A673 (cell line): ENCODE results near the gene PPOX.

ENCODE experiments used
- CTCF ChIP-seq: fragments of 300-800, 200-600 bp; sonication (generic); conservative IDR thresholded peaks from 2 replicates; pipeline ENCODE4 v1.5.1; 2017; ENCODE audit warnings: low read depth, mild to moderate bottlenecking, antibody characterized with exemption, low read length, moderate library complexity, mixed read lengths
- EZH2 ChIP-seq: fragments of 200-600 bp; sonication (generic); IDR thresholded peaks from 2 replicates; pipeline ENCODE4 v1.6.1; 2017; ENCODE audit warnings: borderline replicate concordance, low read depth, mild to moderate bottlenecking, mixed read lengths, antibody characterized with exemption, low read length; ENCODE audit not compliant: poor library complexity, severe bottlenecking

GRCh38 chr1:161162052-161162451, 4.2 kb upstream of the PPOX start:
- TF ChIP-seq CTCF (no peak), EZH2 (no peak)
